HG02938 (cell line): ENCODE data around the gene GRK2.

Experiments used
- ATAC-seq: cut with Tn5 transposase; IDR thresholded peaks from one replicate; pipeline ENCODE4 v1.9.1; 2021; ENCODE audit warnings: mild to moderate bottlenecking, moderate library complexity; ENCODE audit not compliant: unreplicated experiment

Gene GRK2

DNA sequence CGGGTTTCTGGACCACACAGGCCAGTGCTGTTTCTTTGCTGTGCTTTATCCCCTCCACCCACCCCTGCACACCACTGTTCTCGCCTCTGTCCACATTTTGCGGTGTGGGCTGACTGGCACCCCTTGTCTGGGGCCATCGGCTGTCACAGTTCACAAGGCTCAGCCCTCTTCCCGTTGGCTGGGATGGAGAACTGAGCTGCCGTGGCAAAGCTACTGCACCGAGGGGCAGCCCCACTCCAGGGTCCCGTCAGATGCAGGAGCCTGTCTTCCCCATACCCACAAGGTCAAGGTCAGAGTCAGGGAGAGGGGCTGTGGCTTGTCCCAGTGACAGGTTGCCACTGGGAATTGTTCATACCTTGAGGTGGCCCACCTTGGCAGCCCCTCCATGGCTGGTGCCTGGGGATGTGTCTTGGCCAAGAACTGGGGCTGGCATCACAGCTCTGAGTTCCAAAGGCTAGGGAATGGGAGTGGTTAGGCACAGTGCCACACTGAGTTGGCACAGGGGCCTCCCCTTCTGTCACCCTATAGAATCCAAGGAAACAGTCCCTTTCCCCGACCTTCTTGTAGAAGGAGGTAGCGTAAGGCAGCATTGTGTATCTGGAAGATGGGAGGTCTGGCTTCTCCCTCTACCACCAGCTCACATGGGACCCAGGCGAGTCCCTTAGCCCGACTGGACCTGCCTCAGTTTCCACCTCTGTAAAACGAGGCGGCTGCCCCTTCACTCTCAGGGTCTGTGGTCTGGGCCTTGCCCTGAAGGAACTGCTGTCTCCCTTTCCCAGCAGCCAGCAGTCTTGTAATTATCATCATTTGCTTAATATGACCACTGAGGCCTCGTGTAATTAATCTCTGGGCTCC is 3.4 kb downstream of the GRK2 start:
- ATAC-seq = no peak

DNA sequence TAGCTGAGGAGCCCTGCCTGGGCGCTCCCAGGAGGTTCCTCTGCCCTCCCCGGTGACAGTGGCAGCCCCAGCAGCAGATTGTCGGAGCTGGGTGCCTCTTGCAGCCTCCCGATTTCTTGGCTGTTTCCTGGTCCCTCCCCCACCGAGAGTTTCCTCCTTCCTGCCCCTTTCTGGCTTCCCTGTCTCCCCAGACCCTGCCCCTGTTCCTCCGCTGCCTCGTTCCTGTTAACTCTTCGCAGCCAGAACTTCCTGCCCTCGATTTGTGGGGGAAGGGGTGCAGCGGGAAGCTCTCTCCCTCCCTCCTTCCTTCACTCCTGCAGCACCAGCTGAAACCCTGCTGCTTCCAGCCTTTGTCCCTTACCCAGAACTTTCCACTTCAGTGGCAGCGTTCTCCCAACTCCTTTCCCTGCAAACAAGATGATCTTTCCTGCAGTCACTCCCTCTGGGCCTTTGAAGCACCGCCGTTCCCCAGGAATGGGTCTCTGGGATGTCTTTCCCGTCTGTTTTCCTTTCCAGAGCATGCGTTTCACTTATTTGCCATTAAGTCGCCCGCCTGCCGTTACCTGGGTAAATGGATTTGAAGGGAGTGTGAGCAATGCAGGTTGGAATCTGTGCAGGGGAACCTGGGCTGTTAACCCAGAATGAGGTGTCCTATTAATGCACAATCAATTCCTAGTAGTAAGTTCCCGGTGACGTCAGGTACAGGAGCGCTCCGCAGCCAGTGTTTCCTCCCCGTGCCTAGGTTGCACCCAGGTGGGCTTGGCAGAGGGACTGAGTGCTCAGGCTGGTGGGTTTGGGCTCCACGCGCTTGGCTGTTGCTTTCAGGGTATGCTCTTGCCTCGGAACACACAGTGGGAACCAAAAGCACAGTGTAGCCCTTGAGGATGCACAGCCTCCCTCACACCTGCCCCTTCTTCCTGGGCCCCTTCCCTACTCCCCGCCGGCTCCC is 4.3 kb downstream of the GRK2 start:
- ATAC-seq = no peak

DNA sequence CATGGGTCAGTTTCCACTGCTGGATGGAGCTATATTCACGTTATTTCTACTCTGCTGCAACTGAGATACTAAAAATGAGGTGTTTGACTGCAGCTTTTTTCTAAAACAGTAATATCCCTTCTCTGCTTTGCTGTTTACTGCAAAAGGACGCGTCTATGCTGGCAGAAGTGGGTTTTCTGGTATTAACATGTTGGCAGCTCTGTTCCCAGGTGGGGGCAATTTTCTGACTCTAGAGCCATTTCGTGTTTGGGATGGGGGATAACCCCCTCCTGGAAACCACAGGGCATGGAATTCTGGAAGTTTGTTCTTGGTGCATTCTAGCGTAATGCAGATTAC is 4.9 kb downstream of the GRK2 start:
- no peak for ATAC-seq

DNA sequence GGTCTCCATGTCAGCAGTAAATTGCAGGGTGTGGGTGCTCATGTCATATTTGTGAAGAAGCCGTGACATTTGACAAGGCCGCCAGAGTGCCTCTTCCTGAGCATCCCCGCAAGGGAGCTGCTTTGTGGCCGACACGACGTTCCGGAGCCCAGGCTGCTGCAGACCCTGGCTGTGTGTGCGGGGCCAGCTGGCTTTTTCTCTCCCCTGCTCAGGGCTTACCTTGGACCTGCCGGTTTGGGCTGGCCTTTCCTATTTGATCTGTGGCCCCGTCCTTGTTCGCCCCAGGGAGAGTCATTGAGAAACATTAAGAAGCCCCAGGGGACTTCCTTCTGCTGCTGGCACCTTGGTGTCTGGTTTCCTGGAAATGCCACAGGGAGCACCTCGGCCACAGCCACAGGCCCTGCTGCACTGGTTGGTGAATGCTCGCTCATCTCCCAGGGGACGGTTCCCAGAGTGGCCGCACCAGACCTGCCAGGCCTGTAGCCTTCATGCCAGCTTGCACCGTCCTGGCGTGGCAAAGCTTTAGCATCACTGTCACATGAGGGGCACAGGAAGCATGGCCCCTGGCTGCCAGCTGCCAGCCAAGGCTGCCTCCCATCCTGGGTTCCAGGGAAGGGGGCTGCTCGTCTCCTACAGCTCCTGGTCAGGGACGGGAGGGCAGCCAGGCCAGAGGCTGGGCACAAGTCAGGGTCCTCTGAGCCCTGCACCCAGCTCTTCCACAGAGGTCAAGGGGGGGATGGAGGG is 5.4 kb downstream of the GRK2 start:
- no peak for ATAC-seq

DNA sequence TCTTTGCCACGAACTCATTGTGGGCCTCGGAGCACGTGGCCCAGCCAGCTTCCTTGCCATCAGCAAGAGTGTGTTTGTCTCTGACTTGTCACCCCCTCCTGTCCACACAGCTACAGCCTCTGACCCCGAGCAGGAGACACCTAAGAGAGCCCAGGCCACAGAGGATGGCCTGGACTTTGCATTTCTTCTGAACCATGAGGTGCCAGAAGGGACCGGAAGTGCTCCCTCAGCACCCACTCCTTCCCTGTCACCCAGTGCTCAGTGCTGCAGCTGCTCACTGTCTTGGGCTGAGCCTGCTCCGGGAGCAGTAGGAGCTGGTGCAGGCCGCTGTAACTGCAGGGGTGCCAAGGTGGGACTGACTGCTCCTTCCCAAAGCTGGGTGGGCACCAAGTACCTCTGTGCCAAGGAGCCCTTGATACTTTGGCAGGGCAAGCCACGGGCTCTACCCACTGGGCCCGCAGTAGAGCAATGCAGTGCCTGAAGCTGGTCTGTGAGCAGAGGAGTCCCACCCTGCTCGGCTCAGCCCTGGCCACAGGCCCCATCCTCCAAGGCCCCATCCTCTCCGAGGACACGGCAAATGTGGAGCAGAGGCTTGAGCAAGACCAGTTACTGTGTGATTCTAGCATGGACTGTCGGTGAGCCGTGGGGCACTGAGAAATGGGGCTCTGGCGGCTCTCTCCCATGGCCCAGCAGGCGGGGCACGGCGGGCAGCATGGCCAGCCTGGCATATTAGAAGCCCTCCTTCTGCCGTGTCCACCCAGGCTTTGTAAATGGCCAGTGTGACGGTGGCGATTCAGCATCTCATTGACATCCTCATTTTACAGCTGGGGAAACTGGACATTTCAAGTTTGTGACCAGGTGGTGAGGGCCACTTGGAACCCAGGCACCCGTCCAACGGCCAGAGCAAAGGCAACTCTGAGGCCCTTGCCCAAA is 6.3 kb downstream of the GRK2 start:
- ATAC-seq = no peak

DNA sequence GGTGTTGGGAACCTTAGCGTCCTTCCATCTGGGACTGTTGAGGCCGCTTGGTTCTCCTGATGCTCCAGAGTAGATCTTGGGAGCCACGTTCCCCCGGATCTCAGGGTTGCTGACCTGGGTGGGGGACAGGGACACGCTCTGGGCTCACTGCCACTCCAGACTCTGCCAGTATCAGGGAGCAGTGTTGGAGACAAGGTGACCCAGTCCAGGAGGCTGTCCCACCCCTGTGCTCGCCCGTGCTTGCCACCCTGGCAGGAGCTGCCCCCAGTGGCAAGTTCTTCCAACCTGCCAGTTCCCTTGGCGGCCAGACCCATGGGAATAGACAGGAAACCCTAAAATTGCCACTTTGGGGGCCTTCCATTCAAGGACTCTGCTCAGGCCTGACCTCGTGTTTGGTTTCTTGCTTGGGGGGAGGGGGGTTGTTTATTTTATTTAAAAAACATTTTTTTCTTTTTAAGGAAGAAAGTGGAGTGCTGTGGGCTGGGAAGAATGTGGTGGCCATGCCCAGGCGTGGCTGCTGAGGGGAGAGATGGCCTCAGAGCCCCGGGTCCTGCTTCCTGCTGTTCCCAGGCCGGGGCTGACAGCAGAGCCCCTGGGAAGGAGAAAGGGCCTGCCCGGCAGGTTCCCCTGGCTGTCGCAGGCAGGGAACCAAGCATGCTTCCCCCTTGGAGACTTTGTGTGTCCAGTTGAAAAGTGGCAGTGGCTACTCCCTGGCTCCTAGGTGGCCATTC is 7.2 kb downstream of the GRK2 start:
- no peak for ATAC-seq

DNA sequence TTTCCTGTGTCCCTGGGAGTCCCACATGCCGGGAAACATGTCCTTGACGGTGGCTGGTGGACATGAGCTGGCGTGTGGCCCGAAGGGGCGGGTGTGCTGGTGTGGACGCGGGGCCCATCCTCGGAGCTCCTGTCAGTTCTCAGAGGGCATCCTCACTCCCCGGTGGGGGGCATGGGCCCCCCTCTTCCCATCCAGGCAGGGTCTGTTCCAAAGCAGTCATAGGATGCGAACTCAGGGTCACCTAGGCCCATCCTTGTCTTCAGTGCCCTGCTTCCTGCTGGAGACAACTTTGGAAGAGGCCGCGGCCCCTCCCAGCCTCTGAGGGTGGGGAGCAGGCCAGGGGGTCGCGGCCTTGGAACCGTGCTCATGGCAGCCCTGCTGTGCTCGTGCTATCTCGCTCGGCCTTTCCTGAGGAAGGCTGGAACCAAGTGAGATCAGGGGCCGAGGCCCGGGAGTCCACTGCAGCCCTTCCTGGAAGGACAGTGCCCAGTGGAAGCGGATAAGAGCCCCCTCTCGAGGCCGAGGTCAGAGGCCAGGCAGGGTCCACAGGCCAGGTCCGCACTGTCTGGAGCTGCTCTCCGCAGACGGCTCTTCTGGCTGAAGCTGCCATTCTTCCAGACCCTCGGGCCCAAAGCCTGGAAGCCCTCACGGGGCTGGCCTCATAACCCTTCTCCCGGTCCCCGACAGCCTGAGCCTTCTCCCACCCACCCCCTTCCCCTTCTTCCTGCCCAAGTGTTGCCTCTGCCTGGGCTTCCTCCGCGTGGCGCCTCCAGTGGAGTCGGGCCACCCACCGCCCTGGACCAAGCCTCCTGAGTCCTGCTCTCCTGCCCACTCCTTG is 8.7 kb downstream of the GRK2 start:
- ATAC-seq = no peak

DNA sequence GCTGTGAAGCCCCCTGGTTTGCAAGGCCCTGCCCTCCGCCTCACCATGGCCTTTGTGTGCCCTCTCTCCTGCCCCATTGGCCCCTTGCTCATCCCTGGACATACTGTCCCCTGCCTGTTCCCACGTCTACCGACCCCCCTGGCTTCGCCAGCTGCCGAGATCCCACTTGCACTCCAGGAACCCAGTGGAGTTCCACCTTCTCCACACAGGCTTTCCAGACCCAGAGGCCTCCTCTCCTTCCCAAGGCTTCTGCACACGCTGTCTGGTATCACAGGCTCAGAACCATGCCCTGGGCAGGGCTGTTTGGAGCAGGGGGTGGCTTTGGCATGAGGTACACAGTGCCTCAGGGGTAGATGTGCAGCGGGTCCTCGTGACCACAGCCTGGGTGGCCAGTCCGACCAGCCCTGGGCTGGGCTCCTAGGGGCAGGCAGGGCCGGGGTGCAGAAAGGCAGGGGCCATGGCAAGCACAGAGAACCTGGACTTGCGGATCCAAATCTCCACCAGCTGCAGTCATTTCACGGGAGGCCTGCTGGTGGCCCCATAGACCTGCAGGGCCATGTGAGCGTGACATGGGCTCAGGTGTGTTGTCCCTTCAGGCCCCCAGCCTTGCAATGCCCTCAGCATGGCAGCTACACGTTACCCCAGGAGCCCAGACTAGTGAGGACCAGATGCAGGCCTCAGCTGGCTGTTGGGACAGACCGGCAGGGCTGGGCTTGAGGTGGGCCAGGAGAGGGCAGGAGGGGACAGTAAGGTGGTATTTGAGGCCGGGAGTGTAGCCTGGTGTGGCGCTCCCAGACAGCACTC is 9.5 kb downstream of the GRK2 start:
- ATAC-seq = no peak

DNA sequence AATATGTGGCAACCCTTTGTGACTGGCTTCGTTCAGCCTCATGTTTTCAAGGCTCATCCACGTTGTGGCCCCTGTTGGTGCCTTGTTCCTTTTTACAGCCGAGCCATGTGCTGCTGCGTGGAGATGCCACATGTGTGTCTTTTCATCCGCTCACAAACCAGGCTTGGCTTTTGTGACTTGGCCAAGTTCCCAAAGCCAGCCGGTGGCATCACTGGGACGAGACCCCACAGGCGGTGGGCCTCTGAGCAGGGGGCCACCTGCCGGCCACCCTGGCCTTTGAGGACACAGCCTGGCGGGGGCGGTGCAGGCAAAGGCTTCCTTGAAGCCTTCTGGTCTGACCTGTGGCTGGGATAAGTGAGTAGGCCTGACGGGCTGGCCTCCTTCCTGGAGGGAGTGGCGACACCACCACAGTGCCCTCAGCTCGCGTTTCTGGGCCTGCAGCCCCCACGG is 10.5 kb downstream of the GRK2 start:
- ATAC-seq = peak; percentile 7

DNA sequence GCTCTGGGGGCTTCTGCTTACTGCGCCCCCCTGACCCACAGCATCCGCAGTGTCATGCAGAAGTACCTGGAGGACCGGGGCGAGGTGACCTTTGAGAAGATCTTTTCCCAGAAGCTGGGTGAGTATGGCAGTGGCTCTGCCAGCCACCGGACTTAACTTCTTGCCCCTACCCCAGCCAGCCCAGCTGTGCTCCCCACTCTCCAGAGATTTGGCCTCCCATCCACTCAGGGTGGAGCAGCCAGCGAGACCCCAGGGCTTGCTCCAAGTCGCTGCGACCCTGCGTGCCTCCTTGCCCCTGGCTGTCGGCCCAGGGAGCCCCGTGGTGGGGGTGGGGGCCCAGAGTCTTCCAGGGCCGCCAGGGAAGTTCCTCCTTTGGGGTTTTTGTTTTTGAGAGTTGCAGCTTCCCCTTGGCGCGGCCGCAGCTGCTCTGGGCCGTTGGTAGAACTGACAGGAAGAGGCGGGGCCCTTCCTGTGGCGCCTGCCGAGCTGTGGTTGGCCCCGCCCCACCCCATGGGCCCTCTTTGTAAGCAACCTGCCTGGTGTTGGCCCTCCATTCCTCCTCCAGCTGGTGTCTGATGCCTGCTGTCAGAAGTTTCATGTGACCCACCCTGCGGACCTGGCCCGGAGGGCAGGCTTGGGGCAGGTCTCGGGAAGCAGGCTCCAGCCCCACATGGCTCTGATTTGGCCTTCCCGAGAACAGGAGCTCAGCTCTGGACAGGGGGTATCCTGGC is 11.1 kb downstream of the GRK2 start:
- peak; percentile 70 for ATAC-seq

DNA sequence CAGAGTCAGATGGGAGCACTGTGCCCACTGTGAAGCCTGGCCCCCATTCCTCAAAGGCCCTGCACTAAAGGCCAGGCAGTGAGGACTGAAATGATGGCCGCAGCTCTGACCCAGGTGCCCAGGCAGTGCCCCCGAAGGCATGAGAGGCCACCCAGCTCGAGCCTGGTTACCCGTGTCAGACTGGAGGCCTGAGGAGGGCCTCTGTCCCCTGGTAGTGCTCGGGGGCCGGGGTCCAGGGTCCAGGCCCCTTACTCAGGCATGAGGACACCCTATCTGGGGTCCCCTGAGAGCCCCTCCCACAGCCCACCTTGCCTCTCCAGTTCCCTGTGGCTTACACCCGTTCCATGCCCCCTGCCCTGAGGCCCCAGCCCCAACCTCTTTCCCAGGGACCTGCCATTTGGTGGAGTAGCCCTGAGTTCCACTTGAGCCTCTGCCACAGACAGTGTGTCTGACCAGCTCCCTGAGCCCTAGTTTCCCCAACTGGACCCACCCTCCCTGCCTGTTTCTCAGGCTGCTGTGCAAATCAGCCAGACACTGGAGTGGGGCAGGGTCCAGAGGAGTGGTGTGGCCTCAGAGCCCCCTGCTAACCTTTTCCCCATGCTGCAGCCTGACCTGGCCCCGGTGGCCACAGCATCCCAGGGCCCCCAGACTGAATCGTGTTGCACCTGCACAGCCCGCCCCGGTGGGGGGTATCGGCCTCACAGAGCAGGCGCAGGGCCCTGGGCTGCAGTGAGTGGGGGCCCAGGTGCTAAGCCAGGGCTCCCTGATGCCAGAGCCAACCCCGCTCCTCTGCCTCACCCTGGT is 12.1 kb downstream of the GRK2 start:
- no peak for ATAC-seq

DNA sequence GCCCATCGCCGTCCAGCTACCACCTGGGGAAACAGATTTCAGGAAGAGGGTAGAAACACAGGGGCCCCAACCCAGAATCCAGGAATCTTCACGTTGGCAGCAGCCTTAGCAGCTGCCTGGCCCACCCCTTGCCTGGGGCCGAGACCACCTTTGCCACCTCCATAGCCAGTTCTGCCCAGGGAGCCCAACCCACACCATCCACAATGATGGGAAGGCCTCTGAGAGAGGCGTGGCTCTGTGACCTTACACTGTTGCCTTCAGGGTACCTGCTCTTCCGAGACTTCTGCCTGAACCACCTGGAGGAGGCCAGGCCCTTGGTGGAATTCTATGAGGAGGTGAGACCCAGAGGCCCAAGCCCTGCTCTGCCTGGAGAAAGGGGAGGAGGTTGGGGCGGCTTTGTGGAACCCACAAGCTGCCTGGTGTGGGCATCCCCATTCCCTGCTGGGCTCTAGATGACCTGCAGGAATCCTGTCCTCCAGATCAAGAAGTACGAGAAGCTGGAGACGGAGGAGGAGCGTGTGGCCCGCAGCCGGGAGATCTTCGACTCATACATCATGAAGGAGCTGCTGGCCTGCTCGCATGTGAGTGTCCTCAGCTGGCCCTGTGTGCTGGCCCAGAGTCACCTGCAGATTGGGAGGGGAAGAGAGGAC is 12.8 kb downstream of the GRK2 start:
- no peak for ATAC-seq

DNA sequence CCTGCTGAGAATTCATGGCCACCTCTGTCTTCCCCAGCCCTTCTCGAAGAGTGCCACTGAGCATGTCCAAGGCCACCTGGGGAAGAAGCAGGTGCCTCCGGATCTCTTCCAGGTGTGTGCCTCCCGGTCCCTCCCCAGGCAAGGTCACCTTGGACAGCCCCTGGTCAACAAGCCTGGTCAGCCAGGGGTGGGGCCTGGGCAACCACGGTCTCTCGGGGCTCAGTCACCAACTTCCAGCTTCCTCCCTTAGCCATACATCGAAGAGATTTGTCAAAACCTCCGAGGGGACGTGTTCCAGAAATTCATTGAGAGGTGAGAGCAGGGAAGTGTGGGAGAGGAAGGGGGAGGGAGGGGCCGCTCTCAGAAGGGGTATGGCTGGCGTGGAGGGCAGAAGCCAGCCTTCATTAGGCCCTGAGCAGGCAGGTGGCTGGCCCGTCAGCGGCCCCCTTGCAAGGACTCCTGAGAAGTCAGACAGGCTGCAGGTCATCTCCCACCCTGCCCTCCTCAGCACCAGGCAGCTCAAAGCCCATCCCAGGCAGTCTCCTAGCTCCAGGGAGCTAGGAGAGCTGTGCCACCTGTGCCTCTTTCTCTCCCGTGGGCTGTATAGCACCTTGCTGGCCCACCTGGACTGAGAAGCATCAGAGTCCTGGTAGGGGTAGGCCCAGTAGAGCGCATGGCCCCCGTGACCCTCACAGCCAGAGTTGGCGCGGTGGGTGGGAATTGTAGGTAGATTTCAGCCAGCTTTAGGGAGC is 13.5 kb downstream of the GRK2 start:
- no peak for ATAC-seq

DNA sequence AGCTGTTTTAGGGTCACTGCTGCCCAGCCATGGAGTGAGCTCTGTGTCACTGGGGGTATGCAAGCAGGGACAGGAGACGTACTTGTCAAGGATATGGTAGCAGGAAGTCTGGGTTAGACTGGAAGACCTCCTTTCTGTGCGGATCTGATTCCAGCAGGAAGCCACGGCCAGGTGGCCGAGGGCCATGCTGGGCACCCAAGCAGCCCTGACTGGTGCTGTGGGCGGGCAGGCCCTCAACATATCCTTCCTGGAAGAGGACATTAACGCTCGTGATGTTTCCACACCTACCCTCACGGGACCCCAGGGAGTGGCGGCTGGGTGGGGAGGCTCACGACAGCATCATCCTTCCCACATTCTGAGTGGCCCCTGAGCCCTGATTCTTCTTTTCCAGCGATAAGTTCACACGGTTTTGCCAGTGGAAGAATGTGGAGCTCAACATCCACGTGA is 14.1 kb downstream of the GRK2 start:
- ATAC-seq = no peak
